HAP-1 (cell line): ENCODE data around the gene FIGNL2.

ENCODE experiments used
- DNase-seq, 2 experiments: peaks; one replicate each; pipeline ENCODE4 v3.0.0-alpha.2; 2016 to 2020; ENCODE audit warnings: low spot score in 2 of 2
- H3K27me3 ChIP-seq: fragments of 250-450 bp; sonication (Bioruptor Pico); 2 replicates; pipeline ENCODE4 v1.5.1; 2020; ENCODE audit warnings: low read depth, mild to moderate bottlenecking, moderate library complexity
- H3K36me3 ChIP-seq: fragments of 250-450 bp; sonication (Bioruptor Pico); replicated peaks from 2 replicates; pipeline ENCODE4 v1.5.1; 2020; ENCODE audit warnings: mild to moderate bottlenecking
- H3K4me1 ChIP-seq: fragments of 250-450 bp; sonication (Bioruptor Pico); 2 replicates; pipeline ENCODE4 v1.5.1; 2020; ENCODE audit warnings: mild to moderate bottlenecking
- H3K4me3 ChIP-seq: fragments of 250-450 bp; sonication (Bioruptor Pico); 2 replicates; pipeline ENCODE4 v1.5.1; 2020; ENCODE audit warnings: mild to moderate bottlenecking, moderate library complexity
- H3K9me3 ChIP-seq: fragments of 250-450 bp; sonication (Bioruptor Pico); 2 replicates; pipeline ENCODE4 v1.5.1; 2020; ENCODE audit warnings: mild to moderate bottlenecking, moderate library complexity
- in situ Hi-C: fragments of 300-500 bp; cut with MboI; formaldehyde crosslinking; loops from 3 replicates; pipeline ENCODE4 v1.14.3; 2020; ENCODE audit warnings: low sequenced_read_pairs, inconsistent platforms, mixed read lengths

The FIGNL2 gene

GRCh38 chr12:51792417-51792816 is 56.1 kb downstream of the FIGNL2 start:
- in situ Hi-C loops = no loop called here
- no peaks in the 10 kb centered on the region for H3K9me3 ChIP-seq
- no peaks in the 10 kb centered on the region for H3K36me3 ChIP-seq
- H3K4me3 ChIP-seq = no peak overlapping the region
- no peak for DNase-seq
- H3K27me3 ChIP-seq = no peaks in the 10 kb centered on the region
- no peaks in the 10 kb centered on the region for H3K4me1 ChIP-seq

GRCh38 chr12:51788876-51789275 is 59.6 kb downstream of the FIGNL2 start:
- Histone ChIP-seq H3K27me3 (no peaks in the 10 kb centered on the region), H3K4me1 (no peaks in the 10 kb centered on the region), H3K36me3 (no peaks in the 10 kb centered on the region), H3K4me3 (no peak overlapping the region), H3K9me3 (no peaks in the 10 kb centered on the region)
- in situ Hi-C loops = no loop called here
- DNase-seq = no peak

- no peak overlapping the region for H3K4me3 ChIP-seq
- no peaks in the 10 kb centered on the region for H3K36me3 ChIP-seq
- no peak for DNase-seq
- no peaks in the 10 kb centered on the region for H3K27me3 ChIP-seq
- in situ Hi-C loops = no loop called here
- no peaks in the 10 kb centered on the region for H3K9me3 ChIP-seq
- H3K4me1 ChIP-seq = no peaks in the 10 kb centered on the region
Observed at GRCh38 chr12:51785906-51786305, 62.6 kb downstream of the FIGNL2 start.

GRCh38 chr12:51784688-51785087 is 63.8 kb downstream of the FIGNL2 start:
- no peaks in the 10 kb centered on the region for H3K4me1 ChIP-seq
- no peaks in the 10 kb centered on the region for H3K27me3 ChIP-seq
- no peak for DNase-seq
- no peak overlapping the region for H3K4me3 ChIP-seq
- in situ Hi-C loops = no loop called here
- H3K36me3 ChIP-seq = no peaks in the 10 kb centered on the region
- H3K9me3 ChIP-seq = no peaks in the 10 kb centered on the region

- no peaks in the 10 kb centered on the region; the same call in none of the 2 replicates for H3K4me1 ChIP-seq
- in situ Hi-C loops = no loop called here
- H3K9me3 ChIP-seq = no peaks in the 10 kb centered on the region
Observed at GRCh38 chr12:51779876-51780275, 68.6 kb downstream of the FIGNL2 start.

GRCh38 chr12:51777973-51778372 is 70.5 kb downstream of the FIGNL2 start:
- Histone ChIP-seq H3K27me3 (no peaks in the 10 kb centered on the region), H3K9me3 (no peaks in the 10 kb centered on the region), H3K4me1 (no peaks in the 10 kb centered on the region; the same call in none of the 2 replicates), H3K4me3 (no peak overlapping the region), H3K36me3 (no peaks in the 10 kb centered on the region)
- in situ Hi-C loops = no loop called here
- no peak for DNase-seq

More at GRCh38 chr12:51779876-51780275, 68.6 kb downstream of the FIGNL2 start:
- DNase-seq = no peak
- Histone ChIP-seq H3K4me3 (no peak overlapping the region), H3K36me3 (no peaks in the 10 kb centered on the region), H3K27me3 (no peaks in the 10 kb centered on the region)

- no peak for DNase-seq
- Histone ChIP-seq H3K9me3 (no peaks in the 10 kb centered on the region), H3K4me1 (no peaks in the 10 kb centered on the region; the same call in none of the 2 replicates), H3K36me3 (no peaks in the 10 kb centered on the region), H3K27me3 (no peaks in the 10 kb centered on the region), H3K4me3 (no peak overlapping the region)
- in situ Hi-C loops = no loop called here
Observed at GRCh38 chr12:51777457-51777856, 71.1 kb downstream of the FIGNL2 start.

GRCh38 chr12:51774933-51775332 is 73.6 kb downstream of the FIGNL2 start:
- Histone ChIP-seq H3K27me3 (no peaks in the 10 kb centered on the region), H3K4me3 (no peak overlapping the region), H3K4me1 (peaks cover 14% of the 10 kb centered on the region), H3K9me3 (no peaks in the 10 kb centered on the region), H3K36me3 (no peaks in the 10 kb centered on the region)
- DNase-seq = no peak
- in situ Hi-C loops = no loop called here

- peaks cover 14% of the 10 kb centered on the region for H3K4me1 ChIP-seq
- H3K27me3 ChIP-seq = no peaks in the 10 kb centered on the region
- no peak overlapping the region for H3K4me3 ChIP-seq
- in situ Hi-C loops = no loop called here
- no peaks in the 10 kb centered on the region for H3K9me3 ChIP-seq
- H3K36me3 ChIP-seq = no peaks in the 10 kb centered on the region
- no peak for DNase-seq
Observed at GRCh38 chr12:51773145-51773869, 75.2 kb downstream of the FIGNL2 start.

GRCh38 chr12:51771008-51771407 is 77.5 kb downstream of the FIGNL2 start:
- Histone ChIP-seq H3K4me3 (no peak overlapping the region), H3K36me3 (no peaks in the 10 kb centered on the region), H3K4me1 (peaks cover 14% of the 10 kb centered on the region), H3K27me3 (no peaks in the 10 kb centered on the region), H3K9me3 (no peaks in the 10 kb centered on the region)
- in situ Hi-C loops = no loop called here
- DNase-seq = peak; percentile 12 to 51
